ENCODE results near the gene SPRR2E. TPM values are rescaled to one million over a fixed set of nuclear protein-coding genes. Genes with fewer than 3 reads are reported as not detected.
"Not testable (repeated sequence)": the region's sequence is repeated elsewhere in the genome, so short reads cannot be mapped to it uniquely, and the experiment has no call there.

SPRR2E gene
- total RNA-seq: not detected
- polyA plus RNA-seq: not detected

- Histone ChIP-seq H3K27ac (ENCODE audit: low read depth) (no peak within 1 kb of the TSS), H3K4me3 (ENCODE audit: low read depth, low read length) (no peak within 1 kb of the TSS), H3K4me1 (ENCODE audit: insufficient read depth) (no peaks in the 10 kb centered on the region), H3K36me3 (ENCODE audit: insufficient read depth) (no peaks in the 10 kb centered on the region)
- no peak for DNase-seq (ENCODE audit: extremely low spot score)
Observed at GRCh38 chr1:153094426-153094825, at the start of gene SPRR2E. SPRR2E (minus strand) TSS chr1:153094526; CDS start chr1:153093751, 775 bp downstream.

GRCh38 chr1:153141377-153141776 lies 47.1 kb upstream of the SPRR2E start:
- 87% methylated on average over 3 of the region's 3 CpGs for WGBS

GRCh38 chr1:153140484-153140883 lies 46.2 kb upstream of the SPRR2E start:
- DNase-seq (ENCODE audit: extremely low spot score): no peak
- WGBS: 69% methylated on average over 3 of the region's 3 CpGs
- Histone ChIP-seq H3K27ac (ENCODE audit: low read depth) (no peak overlapping the region), H3K4me3 (ENCODE audit: low read depth, low read length) (no peak overlapping the region), H3K4me1 (ENCODE audit: insufficient read depth) (no peaks in the 10 kb centered on the region), H3K36me3 (ENCODE audit: insufficient read depth) (no peaks in the 10 kb centered on the region)

More at GRCh38 chr1:153141377-153141776, 47.1 kb upstream of the SPRR2E start:
- no peak for DNase-seq (ENCODE audit: extremely low spot score)
- Histone ChIP-seq H3K36me3 (ENCODE audit: insufficient read depth) (no peaks in the 10 kb centered on the region), H3K4me1 (ENCODE audit: insufficient read depth) (no peaks in the 10 kb centered on the region), H3K4me3 (ENCODE audit: low read depth, low read length) (no peak overlapping the region), H3K27ac (ENCODE audit: low read depth) (no peak overlapping the region)

- Histone ChIP-seq H3K27ac (ENCODE audit: low read depth) (no peak overlapping the region), H3K4me1 (ENCODE audit: insufficient read depth) (no peaks in the 10 kb centered on the region), H3K4me3 (ENCODE audit: low read depth, low read length) (no peak overlapping the region), H3K36me3 (ENCODE audit: insufficient read depth) (no peaks in the 10 kb centered on the region)
- DNase-seq (ENCODE audit: extremely low spot score): no peak
- WGBS: 83% methylated on average over 2 of the region's 2 CpGs
Observed at GRCh38 chr1:153133743-153134142, 39.4 kb upstream of the SPRR2E start.

GRCh38 chr1:153133267-153133666 lies 38.9 kb upstream of the SPRR2E start:
- no peak overlapping the region for H3K4me3 ChIP-seq (ENCODE audit: low read depth, low read length)
- no peak overlapping the region for H3K27ac ChIP-seq (ENCODE audit: low read depth)
- no peak for DNase-seq (ENCODE audit: extremely low spot score)
- H3K36me3 ChIP-seq (ENCODE audit: insufficient read depth): no peaks in the 10 kb centered on the region
- 90% methylated on average over 1 of the region's 1 CpG for WGBS
- no peaks in the 10 kb centered on the region for H3K4me1 ChIP-seq (ENCODE audit: insufficient read depth)

- 88% methylated on average over 4 of the region's 4 CpGs for WGBS
- not testable (repeated sequence) for H3K4me3 ChIP-seq (ENCODE audit: low read depth, low read length); H3K4me1 ChIP-seq (ENCODE audit: insufficient read depth); DNase-seq (ENCODE audit: extremely low spot score); H3K27ac ChIP-seq (ENCODE audit: low read depth); H3K36me3 ChIP-seq (ENCODE audit: insufficient read depth)
Observed at GRCh38 chr1:153128688-153129087, 34.4 kb upstream of the SPRR2E start.

GRCh38 chr1:153127296-153127695 lies 33.0 kb upstream of the SPRR2E start:
- H3K4me3 ChIP-seq (ENCODE audit: low read depth, low read length): no peak overlapping the region
- WGBS: 70% methylated on average over 2 of the region's 2 CpGs
- H3K36me3 ChIP-seq (ENCODE audit: insufficient read depth): no peaks in the 10 kb centered on the region
- H3K27ac ChIP-seq (ENCODE audit: low read depth): no peak overlapping the region
- H3K4me1 ChIP-seq (ENCODE audit: insufficient read depth): no peaks in the 10 kb centered on the region
- no peak for DNase-seq (ENCODE audit: extremely low spot score)

GRCh38 chr1:153125536-153125935 lies 31.2 kb upstream of the SPRR2E start:
- Histone ChIP-seq H3K4me3 (ENCODE audit: low read depth, low read length) (no peak overlapping the region), H3K27ac (ENCODE audit: low read depth) (no peak overlapping the region), H3K4me1 (ENCODE audit: insufficient read depth) (no peaks in the 10 kb centered on the region), H3K36me3 (ENCODE audit: insufficient read depth) (no peaks in the 10 kb centered on the region)
- no peak for DNase-seq (ENCODE audit: extremely low spot score)
- WGBS: 94% methylated on average over 1 of the region's 1 CpG

GRCh38 chr1:153123793-153124192 lies 29.5 kb upstream of the SPRR2E start:
- H3K36me3 ChIP-seq (ENCODE audit: insufficient read depth); H3K4me3 ChIP-seq (ENCODE audit: low read depth, low read length); DNase-seq (ENCODE audit: extremely low spot score); H3K27ac ChIP-seq (ENCODE audit: low read depth); H3K4me1 ChIP-seq (ENCODE audit: insufficient read depth): not testable (repeated sequence)
- 54% methylated on average over 8 of the region's 8 CpGs for WGBS

- Histone ChIP-seq H3K36me3 (ENCODE audit: insufficient read depth) (no peaks in the 10 kb centered on the region), H3K4me3 (ENCODE audit: low read depth, low read length) (no peak overlapping the region), H3K27ac (ENCODE audit: low read depth) (no peak overlapping the region), H3K4me1 (ENCODE audit: insufficient read depth) (no peaks in the 10 kb centered on the region)
- WGBS: 34% methylated on average over 3 of the region's 3 CpGs
- peak; percentile 7 for DNase-seq (ENCODE audit: extremely low spot score)
Observed at GRCh38 chr1:153122831-153123421, 28.6 kb upstream of the SPRR2E start.

- no peaks in the 10 kb centered on the region for H3K36me3 ChIP-seq (ENCODE audit: insufficient read depth)
- H3K4me1 ChIP-seq (ENCODE audit: insufficient read depth): no peaks in the 10 kb centered on the region
- H3K27ac ChIP-seq (ENCODE audit: low read depth): no peak overlapping the region
- no peak for DNase-seq (ENCODE audit: extremely low spot score)
- H3K4me3 ChIP-seq (ENCODE audit: low read depth, low read length): no peak overlapping the region
Observed at GRCh38 chr1:153120945-153121344, 26.6 kb upstream of the SPRR2E start.

- Histone ChIP-seq H3K4me1 (ENCODE audit: insufficient read depth) (no peaks in the 10 kb centered on the region), H3K36me3 (ENCODE audit: insufficient read depth) (no peaks in the 10 kb centered on the region), H3K4me3 (ENCODE audit: low read depth, low read length) (no peak overlapping the region), H3K27ac (ENCODE audit: low read depth) (no peak overlapping the region)
- 24% methylated on average over 3 of the region's 3 CpGs for WGBS
- no peak for DNase-seq (ENCODE audit: extremely low spot score)
Observed at GRCh38 chr1:153119491-153119971, 25.2 kb upstream of the SPRR2E start.

- not testable (repeated sequence) for H3K4me1 ChIP-seq (ENCODE audit: insufficient read depth); H3K36me3 ChIP-seq (ENCODE audit: insufficient read depth); DNase-seq (ENCODE audit: extremely low spot score); H3K27ac ChIP-seq (ENCODE audit: low read depth); H3K4me3 ChIP-seq (ENCODE audit: low read depth, low read length)
Observed at GRCh38 chr1:153115264-153115663, 20.9 kb upstream of the SPRR2E start.

GRCh38 chr1:153113416-153113815 lies 19.1 kb upstream of the SPRR2E start, which contains the start of gene SPRR2F:
SPRR2F (minus strand) TSS chr1:153113516; CDS start chr1:153112733, 783 bp downstream.
- DNase-seq (ENCODE audit: extremely low spot score): no peak
- H3K4me3 ChIP-seq (ENCODE audit: low read depth, low read length): no peak within 1 kb of the TSS
- 82% methylated on average over 3 of the region's 3 CpGs for WGBS
- H3K27ac ChIP-seq (ENCODE audit: low read depth): no peak within 1 kb of the TSS
- H3K36me3 ChIP-seq (ENCODE audit: insufficient read depth): no peaks in the 10 kb centered on the region
- no peaks in the 10 kb centered on the region for H3K4me1 ChIP-seq (ENCODE audit: insufficient read depth)

- not testable (repeated sequence) for DNase-seq (ENCODE audit: extremely low spot score); H3K36me3 ChIP-seq (ENCODE audit: insufficient read depth); H3K4me1 ChIP-seq (ENCODE audit: insufficient read depth); H3K27ac ChIP-seq (ENCODE audit: low read depth); H3K4me3 ChIP-seq (ENCODE audit: low read depth, low read length)
- WGBS: 77% methylated on average over 5 of the region's 5 CpGs
Observed at GRCh38 chr1:153112454-153112853, 18.1 kb upstream of the SPRR2E start.
